K562 (cell line): ENCODE data around the gene NECAB3. TPM values are rescaled to one million over a fixed set of nuclear protein-coding genes. Genes with fewer than 3 reads are reported as not detected.
A peak's percentile ranks its signal among the peaks of the same experiment; 100 is the strongest.

Experiments used
- ATAC-seq: fragments of 200-7000 bp; cut with Tn5 transposase; 3 replicates; pipeline ENCODE4 v1.9.1; 2020; ENCODE audit warnings: moderate library complexity
- BruUV-seq: library from RNA; stranded (reverse); fragments of 400-500 nt; replicated peaks from 2 replicates; lab custom pipeline; 2021; lab: Mats Ljungman, UMichigan
- CTCF ChIA-PET: fragments of 300-600 bp; formaldehyde crosslinking; extraction: SDS; loops from one replicate; lab custom pipeline; 2021; ENCODE audit warnings: low intra/inter-chr PET ratio; lab: Yijun Ruan, JAX
- POLR2A ChIA-PET: fragments of 300-600, 350-650 bp; sonication (Branson Sonifier 250); formaldehyde crosslinking; extraction: SDS; loops from one replicate; lab custom pipeline; 2021; ENCODE audit warnings: antibody characterized with exemption, inconsistent platforms; lab: Yijun Ruan, JAX
- DNase-seq, 4 experiments: peaks; one replicate each; pipeline versions ENCODE4 v3.0.0 to v3.0.0-alpha.2; 2011 to 2018; ENCODE audit warnings: low spot score in 3 of 4, mixed read lengths in 3 of 4; ENCODE audit errors: extremely low read depth in 1 of 4
- FAIRE-seq: peaks from 2 replicates; lab custom pipeline; 2011; peaks lifted over from hg19 to GRCh38; lab: Jason Lieb, UNC
- H2AFZ ChIP-seq: 2 replicates; pipeline ENCODE4 v1.6.0; 2011; ENCODE audit warnings: low read depth, low read length, control low read depth, inconsistent platforms
- H3K27ac ChIP-seq: fragments of 200-600 bp; 3 replicates; pipeline ENCODE4 v1.8.0; 2011; ENCODE audit warnings: low read depth, mild to moderate bottlenecking, control low read depth, inconsistent platforms, low read length, moderate library complexity, mixed read lengths; ENCODE audit errors: extremely low read depth
- H3K27me3 ChIP-seq, 2 experiments: fragments of 300-600 bp in 1 of 2; 2 replicates in 1 of 2; 3 replicates in 1 of 2; pipeline versions ENCODE4 v1.6.0 to v1.8.0; 2011; ENCODE audit warnings: inconsistent platforms in 2 of 2, low read length in 2 of 2, mild to moderate bottlenecking in 1 of 2, mixed read lengths in 1 of 2, moderate library complexity in 1 of 2; ENCODE audit not compliant: control insufficient read depth in 2 of 2, insufficient read depth in 2 of 2
- H3K36me3 ChIP-seq: fragments of 300-600 bp; 3 replicates; pipeline ENCODE4 v1.8.0; 2011; ENCODE audit warnings: mild to moderate bottlenecking, low read length, inconsistent platforms; ENCODE audit not compliant: control insufficient read depth, insufficient read depth
- H3K4me1 ChIP-seq, 2 experiments: fragments of 200-600 bp in 1 of 2; replicated peaks in 1 of 2; 2 replicates in 1 of 2; 3 replicates in 1 of 2; pipeline versions ENCODE4 v1.5.1 to v1.8.0; 2011; ENCODE audit warnings: inconsistent platforms in 2 of 2, low read length in 2 of 2, mild to moderate bottlenecking in 1 of 2, mixed read lengths in 1 of 2, moderate library complexity in 1 of 2; ENCODE audit not compliant: control insufficient read depth in 2 of 2, insufficient read depth in 2 of 2
- H3K4me2 ChIP-seq: 2 replicates; pipeline ENCODE4 v1.6.1; 2011; ENCODE audit warnings: low read length, control low read depth, inconsistent platforms, mixed read lengths; ENCODE audit not compliant: insufficient read depth
- H3K4me3 ChIP-seq: fragments of 200-600 bp; sonication (generic), shearing (Covaris generic); 2 replicates; pipeline ENCODE4 v1.5.1; 2016; ENCODE audit warnings: control low read depth, inconsistent platforms
- H3K79me2 ChIP-seq: fragments of 200-600 bp; 3 replicates; pipeline ENCODE4 v1.8.0; 2011; ENCODE audit warnings: low read length, inconsistent platforms; ENCODE audit not compliant: control insufficient read depth, insufficient read depth
- H3K9ac ChIP-seq, 2 experiments: 2 replicates each; pipeline versions ENCODE4 v1.6.0 to v1.6.1; 2011; ENCODE audit warnings: low read depth in 2 of 2, low read length in 2 of 2, control low read depth in 1 of 2, inconsistent platforms in 1 of 2, mild to moderate bottlenecking in 1 of 2, mixed read lengths in 1 of 2; ENCODE audit not compliant: insufficient read depth in 1 of 2
- H3K9me1 ChIP-seq: one replicate; pipeline ENCODE4 v1.6.0; 2011; ENCODE audit warnings: inconsistent platforms, mild to moderate bottlenecking, low read length, moderate library complexity; ENCODE audit not compliant: control insufficient read depth, insufficient read depth
- H3K9me3 ChIP-seq: replicated peaks from 2 replicates; pipeline ENCODE4 v1.5.1; 2011; ENCODE audit warnings: low read depth, low read length, inconsistent platforms; ENCODE audit not compliant: control insufficient read depth, insufficient read depth
- H4K20me1 ChIP-seq: replicated peaks from 2 replicates; pipeline ENCODE4 v1.6.1; 2011; ENCODE audit warnings: low read length, inconsistent platforms, mixed read lengths; ENCODE audit not compliant: control insufficient read depth, insufficient read depth
- ARNT ChIP-seq, 2 experiments: fragments of 450-650 bp; IDR thresholded peaks; 2 replicates each; pipeline ENCODE4 v1.6.1; 2016; ENCODE audit warnings: mild to moderate bottlenecking in 1 of 2
- CTCF ChIP-seq, 3 experiments: IDR thresholded peaks in 2 of 3; conservative IDR thresholded peaks in 1 of 3; 2 replicates each; pipeline ENCODE4 v1.5.1; 2011 to 2012; ENCODE audit warnings: low read length in 3 of 3, mild to moderate bottlenecking in 3 of 3, control low read depth in 2 of 3, improper control_type of control experiment in 1 of 3, inconsistent platforms in 1 of 3, low read depth in 1 of 3, mixed read lengths in 1 of 3, moderate library complexity in 1 of 3; ENCODE audit not compliant: insufficient read depth in 2 of 3
- CUX1 ChIP-seq: fragments of 200-800 bp; sonication (Bioruptor generic); IDR thresholded peaks from 2 replicates; pipeline ENCODE4 v1.6.1; 2016; ENCODE audit warnings: missing genetic modification characterization, missing compliant biosample characterization
- MAX ChIP-seq: sonication (generic); formaldehyde crosslinking; IDR thresholded peaks from 2 replicates; pipeline ENCODE4 v1.9.0; 2022; ENCODE audit warnings: mild to moderate bottlenecking, missing genetic modification reagents
- NKRF ChIP-seq: fragments of 450-650 bp; IDR thresholded peaks from 2 replicates; pipeline ENCODE4 v1.6.1; 2016; ENCODE audit warnings: borderline replicate concordance
- TRIM28 ChIP-seq: fragments of 450-650 bp; IDR thresholded peaks from 2 replicates; pipeline ENCODE4 v1.6.1; 2017
- ZNF23 ChIP-seq: fragments of 250-450 bp; sonication (Bioruptor Pico); IDR thresholded peaks from 2 replicates; pipeline ENCODE4 v1.4.0; 2020; ENCODE audit warnings: mild to moderate bottlenecking
- ZNF3 ChIP-seq: fragments of 250-450 bp; sonication (Bioruptor Pico); IDR thresholded peaks from 2 replicates; pipeline ENCODE4 v1.5.0; 2021; ENCODE audit warnings: mild to moderate bottlenecking, moderate library complexity
- ZNF740 ChIP-seq, 3 experiments: fragments of 200-800 bp in 1 of 3; sonication (Bioruptor generic) in 1 of 3; sonication (generic) in 1 of 3; formaldehyde crosslinking in 1 of 3; IDR thresholded peaks; 2 replicates each; pipeline versions ENCODE4 v1.6.1 to v1.8.0; 2016 to 2022; ENCODE audit warnings: mild to moderate bottlenecking in 2 of 3, missing compliant biosample characterization in 2 of 3, missing genetic modification characterization in 2 of 3, missing genetic modification reagents in 1 of 3
- whole genome bisulfite sequencing: fragments of 100-300 bp; shearing (Covaris generic); methylation state at CpG from one replicate; pipeline ENCODE4 v1.1.6; 2016; ENCODE audit warnings: low coverage, mixed read lengths; ENCODE audit not compliant: insufficient coverage; ENCODE audit errors: missing lambda C conversion rate; 5-methylcytosine and 5-hydroxymethylcytosine counted together
- in situ Hi-C: fragments of 300-500 bp; cut with MboI; formaldehyde crosslinking; loops from 4 replicates; pipeline ENCODE4 v1.15.0; 2018; ENCODE audit warnings: inconsistent platforms, mixed read lengths
- intact Hi-C: fragments of 100-400 bp; cut with micrococcal nuclease; formaldehyde crosslinking; loops from 2 replicates; pipeline ENCODE4 v1.14.2; 2022
- polyA plus RNA-seq, 8 experiments: library from polyadenylated mRNA; depleted of rRNA in 4 of 8; stranded (reverse) in 5 of 8; unstranded in 3 of 8; fragments of >200 nt; fragmentation: Nextera tagmentation in 2 of 8; fragmentation: Illumina TruSeq in 1 of 8; extraction: Ambion mirVana in 2 of 8; extraction: Trizol in 1 of 8; gene quantifications; 2 replicates each; pipeline versions ENCODE4 v1.2.1 to v1.2.3, GENCODE V29; 2011 to 2014; ENCODE audit warnings: inconsistent platforms in 1 of 8, missing spikeins in 1 of 8
- total RNA-seq, 7 experiments: library from RNA; depleted of rRNA in 6 of 7; stranded (reverse); fragments of >200 nt in 6 of 7; fragmentation: Illumina TruSeq in 2 of 7; extraction: Trizol in 2 of 7; gene quantifications; 2 replicates each; pipeline versions ENCODE4 v1.2.1 to v1.2.3, GENCODE V29; 2011 to 2021; ENCODE audit warnings: low replicate concordance in 1 of 7

Gene NECAB3
- total and polyA plus RNA-seq, 9 of the 15 experiments (the other 6 are each of a cell fraction or from before 2014, with no cell fraction given), result 0.94 to 63.3 (median 31.5) TPM

GRCh38 chr20:33644313-33645071 lies 29.7 kb downstream of the NECAB3 start:
- no peak overlapping the region for H3K27ac ChIP-seq
- no peak for ATAC-seq
- no peaks in the 10 kb centered on the region for H3K27me3 ChIP-seq
- in situ Hi-C loops (no loop called here), intact Hi-C loops (no loop called here)
- no peak overlapping the region for H3K4me3 ChIP-seq
- H2AFZ ChIP-seq, result no peak overlapping the region
- no peaks in the 10 kb centered on the region for H3K79me2 ChIP-seq
- WGBS, result 89% methylated on average over 23 of the region's 28 CpGs
- BruUV-seq, result no TSS peak
- CTCF ChIA-PET, result no interaction called here
- H3K4me2 ChIP-seq, result no peak overlapping the region
- POLR2A ChIA-PET, result interaction anchor here (0.5 to 0.6 kb wide), 2 partner anchors 81 to 106 kb away, joined by 3 read pairs; no protein-coding TSS in a partner anchor
- peak overlapping the region in 1 of 2 experiments; percentile 13; a peak in 2 of 4 replicates for H3K9ac ChIP-seq
- peaks cover 30% of the 10 kb centered on the region; the same call in 2 of the 3 replicates for H3K36me3 ChIP-seq
- no peak for FAIRE-seq
- peaks cover 9% of the 10 kb centered on the region; the same call in 1 of the 2 replicates for H4K20me1 ChIP-seq
- H3K4me1 ChIP-seq, result peaks cover 3 to 17% of the 10 kb centered on the region in 2 experiments; a peak in 2 of 5 replicates
- peaks cover 5% of the 10 kb centered on the region for H3K9me1 ChIP-seq
- no peaks in the 10 kb centered on the region; the same call in 1 of the 2 replicates for H3K9me3 ChIP-seq
- DNase-seq, result no peak
- TF ChIP-seq ZNF3 (CRISPR knock-in tag) (no peak), ZNF740 (CRISPR knock-in tag; IDR thresholded peaks at IDR 0.05) (no peak), ZNF740 (tag; IDR thresholded peaks at IDR 0.05) (no peak), ZNF23 (CRISPR knock-in tag) (no peak), MAX (CRISPR knock-in tag) (no peak), TRIM28 (no peak), ARNT (IDR thresholded peaks at IDR 0.05) (no peak), NKRF (no peak), CUX1 (CRISPR knock-in tag) (no peak), CTCF (IDR thresholded peaks at IDR 0.05 in 2 of 3, conservative IDR thresholded peaks at IDR 0.05 in 1 of 3; ENCODE audit: insufficient read depth in 2 of 3, low read depth in 1 of 3, low read length in 3 of 3) (no peak)
